ENCODE measurements around the gene ALDH1B1. TPM values are rescaled to one million over a fixed set of nuclear protein-coding genes. Genes with fewer than 3 reads are reported as not detected.

The ALDH1B1 gene
- total and polyA plus RNA-seq, 7 donors: 24.9 to 120 (median 46.9) TPM

- Histone ChIP-seq H3K4me1 (no peaks in the 10 kb centered on the region), H3K27ac (no peak overlapping the region), H3K4me3 (no peak overlapping the region), H3K36me3 (ENCODE audit: insufficient read depth in 1 of 2, low read depth in 1 of 2) (no peaks in the 10 kb centered on the region), H3K9me3 (no peaks in the 10 kb centered on the region), H3K27me3 (ENCODE audit: insufficient read depth in 3 of 3, low read length in 2 of 3) (peaks cover 0 to 2% (median 0%) of the 10 kb centered on the region in 3 donors)
- 44 to 61% (median 57%) methylated on average over 7 of the region's 7 CpGs for WGBS, 3 donors
- intact Hi-C loops (cut with DNase I): no loop called here
- ATAC-seq: no peak
- no peak for DNase-seq
- TF ChIP-seq CTCF (IDR thresholded peaks at IDR 0.05): no peak
Observed at GRCh38 chr9:38443181-38443580, 50.7 kb downstream of the ALDH1B1 start.

DNA sequence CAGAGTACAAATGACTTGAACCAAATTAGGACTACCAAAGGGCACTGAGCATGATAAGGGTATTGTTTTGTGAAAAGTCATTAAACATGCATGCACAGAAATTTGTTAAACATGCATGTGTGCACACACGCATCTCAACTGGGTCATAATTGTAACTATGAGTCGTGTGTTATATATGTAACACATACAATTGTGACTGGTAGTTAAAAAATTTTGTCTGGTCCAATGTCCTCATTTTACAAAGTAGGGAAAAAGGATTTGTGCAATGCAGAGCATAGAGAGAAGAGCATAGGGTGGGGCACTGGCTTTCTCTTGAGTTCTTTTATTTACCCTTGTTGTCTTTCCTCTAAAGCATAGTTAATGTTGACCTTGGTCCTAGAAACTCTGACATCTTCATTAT lies 51.1 kb downstream of the ALDH1B1 start:
- no peaks in the 10 kb centered on the region for H3K4me1 ChIP-seq
- peaks cover 0 to 2% (median 0%) of the 10 kb centered on the region in 3 donors for H3K27me3 ChIP-seq (ENCODE audit: insufficient read depth in 3 of 3, low read length in 2 of 3)
- no peaks in the 10 kb centered on the region for H3K9me3 ChIP-seq
- TF ChIP-seq CTCF (IDR thresholded peaks at IDR 0.05): no peak
- intact Hi-C loops (cut with DNase I): no loop called here
- 45 to 82% (median 55%) methylated on average over 2 of the region's 2 CpGs for WGBS, 3 donors
- H3K4me3 ChIP-seq: no peak overlapping the region
- no peak overlapping the region for H3K27ac ChIP-seq
- DNase-seq (no peak), ATAC-seq (no peak)
- H3K36me3 ChIP-seq (ENCODE audit: insufficient read depth in 1 of 2, low read depth in 1 of 2): no peaks in the 10 kb centered on the region

GRCh38 chr9:38445154-38446043 lies 52.9 kb downstream of the ALDH1B1 start:
- ATAC-seq (no peak), DNase-seq (no peak)
- Histone ChIP-seq H3K9me3 (no peaks in the 10 kb centered on the region), H3K4me1 (no peaks in the 10 kb centered on the region), H3K27ac (no peak overlapping the region), H3K36me3 (ENCODE audit: insufficient read depth in 1 of 2, low read depth in 1 of 2) (no peaks in the 10 kb centered on the region), H3K27me3 (ENCODE audit: insufficient read depth in 3 of 3, low read length in 2 of 3) (peaks cover 0 to 4% (median 0%) of the 10 kb centered on the region in 3 donors), H3K4me3 (no peak overlapping the region)
- 67 to 79% (median 77%) methylated on average over 11 of the region's 11 CpGs for WGBS, 3 donors
- no peak for TF ChIP-seq CTCF (IDR thresholded peaks at IDR 0.05)
- intact Hi-C loops (cut with DNase I): no loop called here

GRCh38 chr9:38447703-38448102 lies 55.2 kb downstream of the ALDH1B1 start:
- WGBS, 3 donors: 15 to 33% (median 27%) methylated on average over 1 of the region's 1 CpG
- Histone ChIP-seq H3K27me3 (ENCODE audit: insufficient read depth in 3 of 3, low read length in 2 of 3) (peaks cover 0 to 4% (median 0%) of the 10 kb centered on the region in 3 donors), H3K27ac (no peak overlapping the region), H3K36me3 (ENCODE audit: insufficient read depth in 1 of 2, low read depth in 1 of 2) (no peaks in the 10 kb centered on the region), H3K4me1 (no peaks in the 10 kb centered on the region), H3K9me3 (peaks cover 13% of the 10 kb centered on the region), H3K4me3 (no peak overlapping the region)
- no peak for ATAC-seq
- TF ChIP-seq CTCF (IDR thresholded peaks at IDR 0.05): no peak
- intact Hi-C loops (cut with DNase I): no loop called here
- no peak for DNase-seq

Other genes starting within 250 kb of the ALDH1B1 start
- under 1 TPM in 2 of 4 donors, not detected in 2; 0.42 to 0.51 TPM for gene IGFBPL1, start 31.8 kb downstream of the ALDH1B1 start, total RNA-seq
- under 1 TPM in 1 of 3 donors, not detected in 2; 0.10 TPM for gene IGFBPL1, start 31.8 kb downstream of the ALDH1B1 start, polyA plus RNA-seq
- 1 to 10 TPM in 1 of 4 donors, not detected in 3; 1.5 TPM for gene ANKRD18A, start 227.9 kb downstream of the ALDH1B1 start, total RNA-seq
- gene ANKRD18A, start 227.9 kb downstream of the ALDH1B1 start, polyA plus RNA-seq: under 1 TPM in 1 of 3 donors, not detected in 2; 0.03 TPM